COR-L47 (cell line): Measurements from ENCODE around the gene PTGIS.

Experiments used
- DNase-seq: peaks from one replicate; lab custom pipeline; 2025; lab: John Stamatoyannopoulos, UW

The PTGIS gene

DNA sequence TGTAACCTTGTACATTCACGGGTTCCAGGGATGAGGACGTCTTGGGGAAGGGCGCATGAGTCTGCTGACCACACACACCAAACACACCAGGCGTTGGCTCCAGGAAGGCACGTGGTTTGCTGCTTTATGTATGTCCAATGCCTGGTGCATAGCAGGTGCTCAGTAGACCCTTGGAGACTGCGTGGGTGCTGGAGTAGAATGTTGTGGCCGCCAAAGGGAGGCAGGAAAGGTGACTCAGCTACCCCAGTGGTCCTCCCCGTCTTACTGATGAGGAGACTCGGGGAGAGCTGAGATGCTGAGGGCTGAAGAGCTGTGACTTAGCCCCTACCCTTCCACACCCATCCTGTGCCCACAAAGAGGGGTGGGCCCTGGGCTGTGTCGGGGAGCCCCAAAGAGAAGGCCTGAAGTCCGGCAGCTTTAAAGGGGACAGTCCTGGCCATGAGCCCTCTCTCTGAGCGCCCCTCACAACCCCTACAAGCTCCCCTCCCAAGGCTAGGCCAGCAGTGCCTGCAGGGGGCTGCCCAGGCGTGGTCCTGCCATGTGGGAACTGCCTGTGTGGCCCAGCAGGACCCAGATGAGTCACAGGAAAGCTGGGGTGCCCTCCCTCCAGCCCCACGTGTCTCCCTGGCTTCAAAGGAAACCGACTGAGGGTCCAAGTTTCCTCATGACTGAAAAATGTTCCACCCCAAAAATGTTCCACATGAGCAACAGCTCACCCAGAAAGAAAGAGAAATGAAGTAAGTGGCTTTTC is 28.0 kb upstream of the PTGIS start:
- DNase-seq = no peak

- no peak for DNase-seq
These were observed 27.4 kb upstream of the PTGIS start for GRCh38 chr20:49595346-49595745.

DNA sequence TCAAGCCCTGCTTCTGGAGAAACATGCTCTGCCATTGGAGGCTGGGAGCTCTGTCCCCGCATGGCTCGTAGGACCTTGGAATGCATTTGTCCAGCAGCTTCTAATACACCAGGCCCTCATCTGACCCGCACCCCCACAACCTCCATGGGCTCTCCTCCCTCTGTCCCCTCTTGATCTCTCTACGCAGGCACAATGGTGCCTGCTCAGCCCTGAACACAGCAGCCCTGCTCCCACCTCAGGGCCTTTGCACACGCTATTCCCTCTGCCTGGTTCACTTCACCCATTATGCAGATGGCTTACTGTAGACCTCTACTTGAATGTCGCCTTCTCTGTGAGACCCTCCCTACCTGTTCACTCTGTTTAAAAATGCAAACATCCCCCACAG is 27.0 kb upstream of the PTGIS start:
- DNase-seq = no peak

GRCh38 chr20:49594143-49594930 is 26.4 kb upstream of the PTGIS start:
- DNase-seq = no peak

DNA sequence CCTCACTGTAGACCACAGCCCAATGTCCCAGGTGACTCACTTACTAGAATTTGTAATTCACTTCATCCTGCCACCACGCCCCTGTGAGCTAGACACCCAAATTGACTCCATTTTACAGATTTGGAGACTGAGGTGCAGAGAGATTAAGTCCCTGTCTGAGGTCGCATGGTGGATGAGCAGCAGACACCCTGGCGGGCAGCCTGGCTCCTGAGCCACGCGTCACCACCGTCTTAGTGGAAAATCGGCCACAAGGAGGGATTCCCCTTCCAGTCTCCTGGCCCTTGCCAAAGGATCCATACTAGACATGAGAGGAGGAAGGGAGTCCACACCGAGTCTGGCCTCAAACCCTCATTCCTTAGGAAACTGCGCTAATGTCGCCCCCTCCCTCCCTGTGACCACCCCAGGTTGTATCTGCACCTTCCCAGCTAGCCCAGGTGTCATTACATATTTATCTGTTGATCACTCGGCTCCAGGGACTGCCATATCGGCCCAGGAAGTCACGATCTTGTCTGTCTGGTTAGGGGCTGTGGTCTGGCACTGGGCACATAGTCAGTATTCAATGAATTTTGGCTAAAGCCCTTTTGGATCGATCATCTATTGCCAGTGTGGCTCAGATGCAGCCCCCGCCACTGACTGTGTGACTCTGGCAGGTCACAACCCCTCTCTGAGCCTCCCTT is 25.7 kb upstream of the PTGIS start:
- DNase-seq = no peak

GRCh38 chr20:49592120-49592519 is 24.2 kb upstream of the PTGIS start:
- no peak for DNase-seq

- no peak for DNase-seq
These were observed 23.4 kb upstream of the PTGIS start for GRCh38 chr20:49591217-49591865.

DNA sequence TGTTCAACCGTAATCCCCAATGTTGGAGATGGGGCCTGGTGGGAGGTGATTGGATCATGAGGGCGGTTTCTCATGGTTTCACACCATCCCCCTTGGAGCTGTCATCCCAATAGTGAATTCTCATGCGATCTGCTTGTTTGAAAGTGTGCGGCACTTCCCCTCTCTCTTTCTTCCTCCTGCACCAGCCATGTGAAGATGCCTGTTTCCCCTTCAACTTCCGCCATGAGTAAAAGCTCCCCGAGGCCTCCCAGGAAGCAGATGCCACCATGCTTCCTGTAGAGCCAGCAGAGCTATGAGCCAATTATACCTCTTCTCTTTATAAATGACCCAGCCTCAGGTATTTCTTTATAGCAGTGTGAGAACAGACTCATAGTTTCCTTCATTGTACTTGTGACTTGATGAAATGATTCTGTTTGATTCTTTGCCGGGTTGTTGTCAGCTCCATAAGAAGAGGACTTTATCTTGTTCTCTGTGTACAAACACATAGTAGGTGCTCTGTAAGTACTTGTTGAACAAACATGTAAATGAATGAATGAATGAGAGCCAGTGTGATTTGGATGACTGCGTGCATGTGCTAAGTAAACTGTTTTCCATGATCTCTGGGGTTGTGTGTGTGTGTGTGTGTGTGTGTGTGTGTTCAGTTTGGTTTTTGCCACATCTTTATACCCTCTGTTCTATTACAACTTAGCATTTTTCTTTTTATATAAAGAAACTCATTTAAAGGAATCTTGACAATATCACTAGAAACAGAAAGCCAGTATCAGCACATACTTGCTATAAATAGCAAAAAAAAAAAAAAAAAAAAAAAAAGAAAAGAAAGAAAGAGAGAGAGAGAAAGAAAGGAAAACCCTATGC is 22.5 kb upstream of the PTGIS start:
- no peak for DNase-seq

- DNase-seq = no peak
These were observed 21.8 kb upstream of the PTGIS start for GRCh38 chr20:49589747-49590146.

- no peak for DNase-seq
These were observed 19.2 kb upstream of the PTGIS start for GRCh38 chr20:49587111-49587570.

DNA sequence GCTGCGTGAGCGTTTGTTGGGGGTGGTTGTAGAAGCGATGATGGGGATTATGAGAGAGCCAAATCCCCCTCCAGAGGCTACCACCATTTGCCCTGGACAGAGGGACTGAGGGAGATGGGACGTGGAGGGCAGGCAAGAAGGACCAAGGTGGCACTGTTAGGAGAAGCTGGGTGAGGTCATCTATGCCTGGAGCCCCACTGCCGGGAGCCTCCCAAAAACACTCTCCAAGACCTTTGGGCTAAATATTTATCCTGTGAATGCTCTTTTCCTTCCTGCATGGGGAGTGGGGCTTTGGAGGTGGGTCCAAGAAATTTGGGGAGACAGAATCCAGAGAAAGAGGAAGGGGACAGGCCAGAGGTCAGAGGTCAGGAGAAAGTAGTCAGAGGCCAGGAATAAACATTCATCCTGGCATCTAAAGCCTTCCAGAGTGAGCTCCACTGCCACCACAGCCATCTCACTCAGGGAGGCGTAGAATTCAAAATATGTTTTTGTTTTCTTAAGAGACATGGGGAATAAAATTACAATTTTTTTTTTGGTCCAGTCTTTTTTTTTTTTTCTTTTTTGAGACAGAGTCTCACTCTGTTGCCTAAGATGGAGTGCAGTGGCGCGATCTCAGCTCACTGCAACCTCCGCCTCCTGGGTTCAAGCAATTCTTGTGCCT is 17.8 kb upstream of the PTGIS start:
- no peak for DNase-seq

DNA sequence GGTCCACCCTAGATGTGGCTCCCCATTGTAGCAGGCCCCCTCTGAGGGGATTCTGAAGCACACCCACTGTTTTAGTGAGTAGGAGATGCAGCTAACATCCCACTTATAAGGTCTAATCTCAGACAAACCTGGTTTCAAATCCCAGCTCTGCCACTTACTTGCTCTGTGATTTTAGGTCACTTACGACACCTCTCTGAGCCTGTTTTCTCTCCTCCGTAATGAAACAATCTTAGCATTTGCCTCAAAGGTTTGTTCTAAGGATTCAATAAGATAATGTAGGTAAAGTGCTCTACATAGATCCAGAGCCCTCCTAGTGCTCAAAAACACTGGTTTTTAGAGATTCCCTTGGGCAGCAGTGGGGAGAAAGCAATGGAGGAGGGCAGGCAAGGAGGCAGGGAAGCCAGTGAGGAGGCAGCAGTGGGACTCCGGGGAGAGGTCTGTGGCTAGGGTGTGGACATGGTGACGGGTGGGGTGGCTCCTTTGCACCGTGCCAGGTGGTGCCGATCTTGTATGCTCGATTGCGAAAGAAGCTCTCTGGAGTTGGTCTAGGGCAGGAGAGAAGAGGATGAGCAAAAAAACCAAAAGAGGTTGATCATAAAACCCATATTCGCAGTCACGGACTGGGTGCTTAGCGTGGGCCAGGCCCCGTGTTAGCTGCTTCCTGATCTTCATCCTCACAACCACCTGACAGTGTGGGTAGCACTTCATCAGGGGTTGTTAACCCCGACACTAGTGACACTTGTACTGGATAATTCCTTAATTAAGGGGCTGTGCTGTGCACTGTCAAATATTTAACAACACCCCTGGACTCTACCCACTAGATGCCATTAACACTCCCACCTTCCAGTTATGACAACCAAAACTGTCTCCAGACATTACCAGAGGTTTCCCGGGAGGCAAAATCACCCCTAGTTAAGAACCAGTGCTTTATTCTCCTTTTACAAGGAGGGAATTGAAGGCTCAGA is 16.8 kb upstream of the PTGIS start:
- no peak for DNase-seq

GRCh38 chr20:49583669-49584417 is 15.9 kb upstream of the PTGIS start:
- DNase-seq = peak; percentile 47

DNA sequence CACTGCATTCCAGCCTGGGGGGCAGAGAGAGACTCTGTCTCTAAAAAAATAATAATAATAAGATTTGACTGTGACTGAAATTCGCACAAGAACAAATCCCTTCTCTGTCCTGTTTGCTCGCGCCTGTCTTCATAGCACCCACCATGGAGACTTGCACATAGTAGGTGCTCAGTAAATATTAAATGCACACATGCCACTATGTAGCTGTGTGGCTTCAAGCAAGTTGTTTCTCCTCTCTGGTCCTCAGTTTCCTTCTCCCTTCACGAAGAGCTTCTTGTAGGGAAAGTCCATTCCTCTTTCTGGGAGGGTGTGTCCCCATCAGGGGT is 15.4 kb upstream of the PTGIS start:
- DNase-seq = no peak

GRCh38 chr20:49582413-49583334 is 14.7 kb upstream of the PTGIS start:
- DNase-seq = no peak

DNA sequence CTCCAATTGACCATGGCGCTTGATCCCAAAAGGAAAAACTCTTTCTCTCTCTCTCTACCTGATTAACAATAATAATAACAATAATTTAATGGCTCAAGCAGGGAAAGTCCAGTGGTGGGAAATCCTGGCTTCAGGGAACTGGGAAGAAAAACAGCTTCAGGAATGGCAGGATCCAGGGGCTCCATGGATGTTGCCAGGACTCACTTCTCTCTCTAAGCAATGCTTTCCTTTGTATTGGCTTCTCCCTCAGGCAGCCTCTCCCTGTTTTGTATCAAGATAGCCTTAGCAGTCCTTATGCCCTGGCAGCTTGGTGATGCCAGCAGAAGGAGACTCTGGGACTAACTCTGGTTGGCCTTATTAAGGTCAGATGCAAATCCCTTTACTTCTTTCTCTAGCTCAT is 13.5 kb upstream of the PTGIS start:
- DNase-seq = no peak

GRCh38 chr20:49580813-49581174 is 12.9 kb upstream of the PTGIS start:
- DNase-seq = no peak
